GM18519 (cell line): ENCODE results near the gene LRRC36.

Experiments used
- ATAC-seq: cut with Tn5 transposase; IDR thresholded peaks from one replicate; pipeline ENCODE4 v1.9.1; 2021; ENCODE audit warnings: mild to moderate bottlenecking, moderate library complexity; ENCODE audit not compliant: unreplicated experiment, low FRiP score

LRRC36 gene

GRCh38 chr16:67421030-67421429 lies 94.4 kb downstream of the LRRC36 start:
- ATAC-seq = no peak

- ATAC-seq = no peak
These were observed 96.4 kb downstream of the LRRC36 start for GRCh38 chr16:67423015-67423414.

- no peak for ATAC-seq
These were observed 97.1 kb downstream of the LRRC36 start for GRCh38 chr16:67423611-67424260.

GRCh38 chr16:67424261-67424615 lies 97.6 kb downstream of the LRRC36 start:
- ATAC-seq = no peak

- no peak for ATAC-seq
These were observed 98.4 kb downstream of the LRRC36 start for GRCh38 chr16:67425061-67425460.

GRCh38 chr16:67425580-67425979 lies 99.0 kb downstream of the LRRC36 start:
- no peak for ATAC-seq

GRCh38 chr16:67426022-67426421 lies 99.4 kb downstream of the LRRC36 start:
- no peak for ATAC-seq

- ATAC-seq = no peak
These were observed 100.3 kb downstream of the LRRC36 start for GRCh38 chr16:67426950-67427349.

- ATAC-seq = no peak
These were observed 101.6 kb downstream of the LRRC36 start for GRCh38 chr16:67428146-67428731.

GRCh38 chr16:67429053-67429798 lies 102.6 kb downstream of the LRRC36 start:
- no peak for ATAC-seq

- ATAC-seq = no peak
These were observed 103.3 kb downstream of the LRRC36 start for GRCh38 chr16:67429799-67430503.

GRCh38 chr16:67430504-67430976 lies 103.9 kb downstream of the LRRC36 start:
- ATAC-seq = no peak

GRCh38 chr16:67430977-67431774 lies 104.6 kb downstream of the LRRC36 start, which contains the start of gene HSD11B2:
Gene HSD11B2 (plus strand): TSS chr16:67431121. CDS start chr16:67431249, 128 bp downstream.
- ATAC-seq = no peak

- no peak for ATAC-seq
These were observed 105.3 kb downstream of the LRRC36 start for GRCh38 chr16:67431775-67432505.

GRCh38 chr16:67432506-67432890 lies 105.9 kb downstream of the LRRC36 start:
- no peak for ATAC-seq

GRCh38 chr16:67433131-67433719 lies 106.6 kb downstream of the LRRC36 start:
- no peak for ATAC-seq
